LNCaP clone FGC (cell line): ENCODE data around the gene DRD2.

ENCODE experiments used
- DNase-seq: peaks from one replicate; pipeline ENCODE4 v3.0.0-alpha.2; 2011; ENCODE audit warnings: low read depth
- H3K4me3 ChIP-seq: 2 replicates; pipeline ENCODE4 v1.5.1; 2011; ENCODE audit warnings: mild to moderate bottlenecking, low read depth, low read length, control low read depth
- TF ChIP-seq, protein P1 (sequence below): IDR thresholded peaks from 2 replicates; pipeline ENCODE4 v1.5.1; 2012; ENCODE audit warnings: mild to moderate bottlenecking; ENCODE audit not compliant: control insufficient read depth, insufficient read depth; ENCODE audit errors: extremely low read depth

Gene DRD2

DNA sequence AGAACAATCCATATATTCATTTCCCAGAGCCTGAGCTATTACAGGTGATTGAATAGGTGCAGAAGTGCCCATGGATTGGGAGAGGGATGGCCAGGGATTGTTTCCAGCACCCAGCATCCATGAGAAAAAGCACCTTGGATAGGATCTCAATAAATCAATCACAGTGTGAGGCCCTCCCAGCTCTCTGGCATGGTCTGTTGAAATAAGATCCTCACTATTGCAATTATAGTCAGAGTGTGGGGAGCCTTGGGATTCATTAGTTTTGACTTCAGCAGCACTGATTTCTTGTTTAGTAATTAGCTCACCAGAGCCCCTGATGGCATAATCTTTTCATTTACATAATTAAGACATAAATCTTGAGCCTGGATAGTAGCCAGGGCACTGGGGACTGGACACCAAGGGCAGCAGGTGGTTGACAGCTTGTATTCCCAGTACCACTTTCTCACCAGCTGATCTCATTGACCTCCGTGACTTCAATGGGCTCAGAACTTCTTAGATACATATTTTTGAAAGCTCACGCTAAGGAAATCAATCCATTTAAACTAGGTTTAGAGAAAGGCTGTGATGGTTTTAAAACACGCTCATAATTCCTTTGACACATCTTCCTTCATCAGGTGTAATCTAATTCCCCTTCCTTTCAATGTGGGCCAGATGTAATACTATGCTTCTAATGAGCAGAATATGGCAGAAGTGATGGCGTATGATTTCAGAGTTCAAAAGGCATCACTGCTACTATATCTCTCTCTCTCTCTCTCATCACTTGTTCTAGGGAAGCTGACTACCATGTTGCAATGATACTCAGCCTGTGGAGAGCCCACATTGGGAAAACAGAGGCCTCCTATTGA is 22.1 kb upstream of the DRD2 start:
- TF ChIP-seq, protein P1, sequence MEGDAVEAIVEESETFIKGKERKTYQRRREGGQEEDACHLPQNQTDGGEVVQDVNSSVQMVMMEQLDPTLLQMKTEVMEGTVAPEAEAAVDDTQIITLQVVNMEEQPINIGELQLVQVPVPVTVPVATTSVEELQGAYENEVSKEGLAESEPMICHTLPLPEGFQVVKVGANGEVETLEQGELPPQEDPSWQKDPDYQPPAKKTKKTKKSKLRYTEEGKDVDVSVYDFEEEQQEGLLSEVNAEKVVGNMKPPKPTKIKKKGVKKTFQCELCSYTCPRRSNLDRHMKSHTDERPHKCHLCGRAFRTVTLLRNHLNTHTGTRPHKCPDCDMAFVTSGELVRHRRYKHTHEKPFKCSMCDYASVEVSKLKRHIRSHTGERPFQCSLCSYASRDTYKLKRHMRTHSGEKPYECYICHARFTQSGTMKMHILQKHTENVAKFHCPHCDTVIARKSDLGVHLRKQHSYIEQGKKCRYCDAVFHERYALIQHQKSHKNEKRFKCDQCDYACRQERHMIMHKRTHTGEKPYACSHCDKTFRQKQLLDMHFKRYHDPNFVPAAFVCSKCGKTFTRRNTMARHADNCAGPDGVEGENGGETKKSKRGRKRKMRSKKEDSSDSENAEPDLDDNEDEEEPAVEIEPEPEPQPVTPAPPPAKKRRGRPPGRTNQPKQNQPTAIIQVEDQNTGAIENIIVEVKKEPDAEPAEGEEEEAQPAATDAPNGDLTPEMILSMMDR, result no peak
- DNase-seq, result no peak
- H3K4me3 ChIP-seq, result no peak overlapping the region

DNA sequence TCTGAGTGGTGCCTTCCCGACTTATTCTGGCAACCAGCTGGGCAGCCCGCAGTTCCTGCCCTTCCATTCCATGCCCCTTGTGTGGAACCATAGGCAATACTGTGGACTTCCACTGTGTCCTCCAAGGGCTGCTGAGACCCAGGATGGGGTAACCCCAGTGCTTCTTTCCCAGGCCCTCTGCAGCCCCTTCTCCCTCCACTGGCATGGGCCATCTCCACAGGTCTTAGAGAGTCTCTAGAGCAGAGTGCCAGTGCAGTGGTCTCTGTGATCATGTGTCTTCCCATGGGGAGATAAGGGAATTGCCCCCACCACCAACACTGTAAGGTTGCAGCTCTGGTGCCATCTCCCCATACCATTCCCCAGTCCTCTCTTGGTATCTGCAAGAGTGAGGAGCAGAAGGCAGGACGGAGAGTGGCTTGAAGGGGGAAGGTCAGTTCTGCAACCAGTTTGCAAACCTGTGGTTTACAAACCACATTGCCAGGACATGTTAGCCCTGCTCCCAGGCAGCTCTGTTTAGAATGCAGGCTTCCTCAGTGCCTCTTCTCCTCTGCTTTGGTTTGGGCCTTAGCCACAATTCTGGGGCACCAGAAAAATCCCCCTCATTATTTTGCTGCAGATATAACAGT is 20.9 kb upstream of the DRD2 start:
- TF ChIP-seq, protein P1, result no peak
- no peak overlapping the region for H3K4me3 ChIP-seq
- no peak for DNase-seq

DNA sequence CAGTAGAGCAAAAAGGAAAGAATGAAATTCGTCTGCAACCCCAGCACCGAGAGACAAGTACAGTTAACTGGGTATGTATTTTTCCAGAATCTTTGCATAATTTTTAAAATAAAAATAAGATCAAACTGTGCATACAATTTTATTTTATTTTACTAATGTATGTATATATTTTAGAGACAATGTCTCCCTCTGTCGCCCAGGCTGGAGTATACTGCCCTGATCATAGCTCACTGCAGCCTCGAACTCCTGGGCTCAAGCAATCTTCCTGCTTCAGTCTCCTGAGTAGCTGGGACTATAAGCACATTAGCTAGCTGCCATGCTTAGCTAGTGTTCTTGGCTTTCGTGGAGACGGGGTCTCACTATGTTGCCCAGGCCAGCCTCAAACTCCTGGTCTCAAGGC is 18.8 kb upstream of the DRD2 start:
- no peak for DNase-seq
- TF ChIP-seq, protein P1, result peak; percentile 34; the same call in 1 of the 2 replicates
- no peak overlapping the region for H3K4me3 ChIP-seq

DNA sequence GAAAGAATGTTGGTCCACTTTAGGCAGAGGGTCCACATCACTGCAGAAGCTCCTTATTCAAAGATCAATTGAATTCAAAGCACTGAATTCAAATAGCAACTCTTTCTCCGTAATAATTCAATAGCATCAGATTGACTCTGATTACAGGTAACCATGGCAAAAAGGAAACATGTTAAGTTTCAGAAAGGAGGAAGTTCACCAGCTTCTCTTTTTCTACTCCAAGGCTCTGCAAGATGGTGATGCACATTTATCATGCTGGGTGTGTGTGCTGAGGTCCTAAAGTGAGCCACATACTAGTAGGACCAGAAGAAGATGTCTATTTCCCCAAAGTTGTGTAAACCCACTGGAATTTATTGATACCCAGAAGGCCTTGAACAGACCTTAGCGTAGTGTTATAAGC is 18.0 kb upstream of the DRD2 start:
- TF ChIP-seq, protein P1, result no peak
- no peak overlapping the region for H3K4me3 ChIP-seq
- DNase-seq, result no peak

DNA sequence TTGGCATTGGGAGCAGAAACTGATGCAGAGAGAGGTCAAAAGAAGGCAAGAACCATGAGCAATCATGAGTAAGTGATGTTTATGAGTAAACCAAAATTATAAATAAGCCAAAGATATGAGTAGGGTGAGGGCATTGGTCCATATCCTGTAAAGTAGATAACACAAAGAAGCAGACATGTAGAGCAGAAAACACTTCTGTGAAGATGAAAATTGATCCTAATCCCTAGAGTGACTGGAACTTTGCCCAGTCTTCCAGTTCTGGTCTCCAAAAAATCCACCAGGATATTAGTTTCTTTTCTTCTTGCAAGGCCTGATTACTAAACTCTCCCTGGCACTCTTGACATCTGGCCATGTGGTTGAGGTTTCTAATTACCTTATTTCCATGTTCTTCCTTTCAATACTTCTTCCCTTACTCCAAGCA is 13.7 kb upstream of the DRD2 start:
- TF ChIP-seq, protein P1, result no peak
- DNase-seq, result no peak
- H3K4me3 ChIP-seq, result no peak overlapping the region

DNA sequence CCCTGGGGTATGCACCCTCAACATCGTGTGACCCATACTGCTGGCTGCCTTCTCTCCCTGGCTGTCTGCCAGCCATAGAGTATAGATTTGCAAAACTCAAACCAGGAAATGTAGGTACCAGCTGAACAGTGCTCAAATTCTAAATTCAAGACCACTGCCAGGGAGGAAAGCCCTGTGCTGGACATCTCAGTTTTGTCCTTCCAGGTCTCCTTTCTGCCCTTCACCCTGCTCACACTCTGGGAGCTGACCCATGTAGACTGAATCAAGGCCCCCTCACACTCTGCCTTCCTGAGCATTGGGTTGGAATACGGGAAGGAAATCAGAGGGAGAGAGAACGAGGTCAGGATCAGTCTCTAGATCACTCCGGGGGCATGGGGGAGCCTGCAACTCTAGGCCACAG is 12.4 kb upstream of the DRD2 start:
- no peak for DNase-seq
- TF ChIP-seq, protein P1, result no peak
- H3K4me3 ChIP-seq, result no peak overlapping the region
